ENCODE results near the gene SNAPIN. TPM values are rescaled to one million over a fixed set of nuclear protein-coding genes. Genes with fewer than 3 reads are reported as not detected.

SNAPIN gene
- polyA plus RNA-seq, 3 donors = 30.7 to 141 (median 135) TPM

- Histone ChIP-seq H3K4me2 (replicated peaks; ENCODE audit: extremely low read depth, low read length, poor library complexity, severe bottlenecking) (no peak overlapping the region), H3K79me2 (ENCODE audit: insufficient read depth, low read length) (no peaks in the 10 kb centered on the region), H2AFZ (ENCODE audit: insufficient read depth, low read depth, low read length, poor library complexity, severe bottlenecking) (no peak overlapping the region), H3K9me3 (replicated peaks in 1 of 2; ENCODE audit: control insufficient read depth in 1 of 2, insufficient read depth in 1 of 2, low read length in 2 of 2) (no peaks in the 10 kb centered on the region), H3K4me1 (ENCODE audit: control insufficient read depth in 1 of 2, insufficient read depth in 2 of 2, low read length in 2 of 2) (peaks cover 35 to 48% of the 10 kb centered on the region in 2 donors), H3K27me3 (ENCODE audit: control insufficient read depth in 2 of 2, insufficient read depth in 2 of 2, low read length in 2 of 2) (no peaks in the 10 kb centered on the region), H3K36me3 (replicated peaks in 1 of 2; ENCODE audit: control insufficient read depth in 1 of 2, insufficient read depth in 2 of 2, low read length in 2 of 2) (no peaks in the 10 kb centered on the region), H4K20me1 (ENCODE audit: insufficient read depth, low read length) (no peaks in the 10 kb centered on the region), H3K4me3 (replicated peaks in 1 of 3; ENCODE audit: low read depth in 2 of 3, low read length in 3 of 3) (no peak overlapping the region), H3K9ac (ENCODE audit: insufficient read depth, low read length, poor library complexity, severe bottlenecking) (no peak overlapping the region), H3K27ac (ENCODE audit: low read depth in 1 of 2, low read length in 2 of 2) (no peak overlapping the region)
- Mint-ChIP-seq H3K4me3 (no peak overlapping the region), H3K27ac (no peak overlapping the region), H3K36me3 (no peaks in the 10 kb centered on the region), H3K4me1 (peaks cover 41% of the 10 kb centered on the region), H3K9me3 (peaks cover 0 to 2% (median 0%) of the 10 kb centered on the region in 7 donors), H3K27me3 (ENCODE audit: low read depth in 3 of 3) (peaks cover 2% of the 10 kb centered on the region in 3 donors)
- intact Hi-C loops (cut with micrococcal nuclease) = no loop called here
- TF ChIP-seq CTCF (IDR thresholded peaks at IDR 0.05) = no peak
- 92% methylated on average over 4 of the region's 5 CpGs for WGBS (ENCODE audit: insufficient coverage)
- DNase-seq = no peak
Observed at GRCh38 chr1:153613406-153613805, 45.1 kb upstream of the SNAPIN start.

GRCh38 chr1:153614189-153614900 lies 44.2 kb upstream of the SNAPIN start:
- no peak overlapping the region for H2AFZ ChIP-seq (ENCODE audit: insufficient read depth, low read depth, low read length, poor library complexity, severe bottlenecking)
- intact Hi-C loops (cut with micrococcal nuclease) = no loop called here
- no peaks in the 10 kb centered on the region for H4K20me1 ChIP-seq (ENCODE audit: insufficient read depth, low read length)
- H3K27ac Mint-ChIP-seq = no peak overlapping the region
- H3K4me1 Mint-ChIP-seq = peaks cover 39% of the 10 kb centered on the region
- no peak overlapping the region for H3K4me2 ChIP-seq (replicated peaks; ENCODE audit: extremely low read depth, low read length, poor library complexity, severe bottlenecking)
- no peak for TF ChIP-seq CTCF (IDR thresholded peaks at IDR 0.05)
- peaks cover 0 to 2% (median 0%) of the 10 kb centered on the region in 7 donors for H3K9me3 Mint-ChIP-seq
- H3K27me3 ChIP-seq (ENCODE audit: control insufficient read depth in 2 of 2, insufficient read depth in 2 of 2, low read length in 2 of 2) = no peaks in the 10 kb centered on the region
- H3K4me3 Mint-ChIP-seq = no peak overlapping the region
- DNase-seq = no peak
- H3K9me3 ChIP-seq (replicated peaks in 1 of 2; ENCODE audit: control insufficient read depth in 1 of 2, insufficient read depth in 1 of 2, low read length in 2 of 2) = peaks cover 0 to under 1% of the 10 kb centered on the region in 2 donors
- no peaks in the 10 kb centered on the region for H3K36me3 ChIP-seq (replicated peaks in 1 of 2; ENCODE audit: control insufficient read depth in 1 of 2, insufficient read depth in 2 of 2, low read length in 2 of 2)
- no peak overlapping the region for H3K4me3 ChIP-seq (replicated peaks in 1 of 3; ENCODE audit: low read depth in 2 of 3, low read length in 3 of 3)
- WGBS (ENCODE audit: insufficient coverage) = 100% methylated on average over 1 of the region's 2 CpGs
- no peaks in the 10 kb centered on the region for H3K36me3 Mint-ChIP-seq
- H3K9ac ChIP-seq (ENCODE audit: insufficient read depth, low read length, poor library complexity, severe bottlenecking) = no peak overlapping the region
- H3K27me3 Mint-ChIP-seq (ENCODE audit: low read depth in 3 of 3) = peaks cover under 1 to 2% (median 2%) of the 10 kb centered on the region in 3 donors
- H3K4me1 ChIP-seq (ENCODE audit: control insufficient read depth in 1 of 2, insufficient read depth in 2 of 2, low read length in 2 of 2) = peaks cover 35 to 46% of the 10 kb centered on the region in 2 donors
- H3K79me2 ChIP-seq (ENCODE audit: insufficient read depth, low read length) = no peaks in the 10 kb centered on the region
- no peak overlapping the region for H3K27ac ChIP-seq (ENCODE audit: low read depth in 1 of 2, low read length in 2 of 2)
